K562 (cell line): ENCODE data around the gene CCNYL1. TPM values are rescaled to one million over a fixed set of nuclear protein-coding genes. Genes with fewer than 3 reads are reported as not detected.
"Not testable (repeated sequence)": the region's sequence is repeated elsewhere in the genome, so short reads cannot be mapped to it uniquely, and the experiment has no call there.

Experiments used
- ATAC-seq: fragments of 200-7000 bp; cut with Tn5 transposase; 3 replicates; pipeline ENCODE4 v1.9.1; 2020; ENCODE audit warnings: moderate library complexity
- BruUV-seq: library from RNA; stranded (reverse); fragments of 400-500 nt; replicated peaks from 2 replicates; lab custom pipeline; 2021; lab: Mats Ljungman, UMichigan
- CTCF ChIA-PET: fragments of 300-600 bp; formaldehyde crosslinking; extraction: SDS; loops from one replicate; lab custom pipeline; 2021; ENCODE audit warnings: low intra/inter-chr PET ratio; lab: Yijun Ruan, JAX
- POLR2A ChIA-PET: fragments of 300-600, 350-650 bp; sonication (Branson Sonifier 250); formaldehyde crosslinking; extraction: SDS; loops from one replicate; lab custom pipeline; 2021; ENCODE audit warnings: antibody characterized with exemption, inconsistent platforms; lab: Yijun Ruan, JAX
- DNase-seq, 4 experiments: peaks; one replicate each; pipeline versions ENCODE4 v3.0.0 to v3.0.0-alpha.2; 2011 to 2018; ENCODE audit warnings: low spot score in 3 of 4, mixed read lengths in 3 of 4; ENCODE audit errors: extremely low read depth in 1 of 4
- FAIRE-seq: peaks from 2 replicates; lab custom pipeline; 2011; peaks lifted over from hg19 to GRCh38; lab: Jason Lieb, UNC
- H2AFZ ChIP-seq: 2 replicates; pipeline ENCODE4 v1.6.0; 2011; ENCODE audit warnings: low read depth, low read length, control low read depth, inconsistent platforms
- H3K27ac ChIP-seq: fragments of 200-600 bp; 3 replicates; pipeline ENCODE4 v1.8.0; 2011; ENCODE audit warnings: low read depth, mild to moderate bottlenecking, control low read depth, inconsistent platforms, low read length, moderate library complexity, mixed read lengths; ENCODE audit errors: extremely low read depth
- H3K27me3 ChIP-seq, 2 experiments: fragments of 300-600 bp in 1 of 2; 2 replicates in 1 of 2; 3 replicates in 1 of 2; pipeline versions ENCODE4 v1.6.0 to v1.8.0; 2011; ENCODE audit warnings: inconsistent platforms in 2 of 2, low read length in 2 of 2, mild to moderate bottlenecking in 1 of 2, mixed read lengths in 1 of 2, moderate library complexity in 1 of 2; ENCODE audit not compliant: control insufficient read depth in 2 of 2, insufficient read depth in 2 of 2
- H3K36me3 ChIP-seq: fragments of 300-600 bp; 3 replicates; pipeline ENCODE4 v1.8.0; 2011; ENCODE audit warnings: mild to moderate bottlenecking, low read length, inconsistent platforms; ENCODE audit not compliant: control insufficient read depth, insufficient read depth
- H3K4me1 ChIP-seq, 2 experiments: fragments of 200-600 bp in 1 of 2; replicated peaks in 1 of 2; 2 replicates in 1 of 2; 3 replicates in 1 of 2; pipeline versions ENCODE4 v1.5.1 to v1.8.0; 2011; ENCODE audit warnings: inconsistent platforms in 2 of 2, low read length in 2 of 2, mild to moderate bottlenecking in 1 of 2, mixed read lengths in 1 of 2, moderate library complexity in 1 of 2; ENCODE audit not compliant: control insufficient read depth in 2 of 2, insufficient read depth in 2 of 2
- H3K4me2 ChIP-seq: 2 replicates; pipeline ENCODE4 v1.6.1; 2011; ENCODE audit warnings: low read length, control low read depth, inconsistent platforms, mixed read lengths; ENCODE audit not compliant: insufficient read depth
- H3K4me3 ChIP-seq: fragments of 200-600 bp; sonication (generic), shearing (Covaris generic); 2 replicates; pipeline ENCODE4 v1.5.1; 2016; ENCODE audit warnings: control low read depth, inconsistent platforms
- H3K79me2 ChIP-seq: fragments of 200-600 bp; 3 replicates; pipeline ENCODE4 v1.8.0; 2011; ENCODE audit warnings: low read length, inconsistent platforms; ENCODE audit not compliant: control insufficient read depth, insufficient read depth
- H3K9ac ChIP-seq, 2 experiments: 2 replicates each; pipeline versions ENCODE4 v1.6.0 to v1.6.1; 2011; ENCODE audit warnings: low read depth in 2 of 2, low read length in 2 of 2, control low read depth in 1 of 2, inconsistent platforms in 1 of 2, mild to moderate bottlenecking in 1 of 2, mixed read lengths in 1 of 2; ENCODE audit not compliant: insufficient read depth in 1 of 2
- H3K9me1 ChIP-seq: one replicate; pipeline ENCODE4 v1.6.0; 2011; ENCODE audit warnings: inconsistent platforms, mild to moderate bottlenecking, low read length, moderate library complexity; ENCODE audit not compliant: control insufficient read depth, insufficient read depth
- H3K9me3 ChIP-seq: replicated peaks from 2 replicates; pipeline ENCODE4 v1.5.1; 2011; ENCODE audit warnings: low read depth, low read length, inconsistent platforms; ENCODE audit not compliant: control insufficient read depth, insufficient read depth
- H4K20me1 ChIP-seq: replicated peaks from 2 replicates; pipeline ENCODE4 v1.6.1; 2011; ENCODE audit warnings: low read length, inconsistent platforms, mixed read lengths; ENCODE audit not compliant: control insufficient read depth, insufficient read depth
- ESRRA ChIP-seq: fragments of 450-650 bp; IDR thresholded peaks from 2 replicates; pipeline ENCODE4 v1.6.1; 2014; ENCODE audit warnings: low read depth, mild to moderate bottlenecking, moderate library complexity, borderline replicate concordance
- HMG20A ChIP-seq: fragments of 450-650 bp; formaldehyde crosslinking; conservative IDR thresholded peaks from 2 replicates; pipeline ENCODE4 v1.4.0; 2020; ENCODE audit warnings: mild to moderate bottlenecking, mixed read lengths
- HOXB6 ChIP-seq: fragments of 250-450 bp; sonication (Bioruptor Pico); IDR thresholded peaks from 2 replicates; pipeline ENCODE4 v1.5.1; 2022; ENCODE audit warnings: mild to moderate bottlenecking, borderline replicate concordance
- IRF2 ChIP-seq: sonication (generic); formaldehyde crosslinking; IDR thresholded peaks from 2 replicates; pipeline ENCODE4 v1.8.1; 2022; ENCODE audit warnings: mild to moderate bottlenecking, missing genetic modification reagents
- JUN ChIP-seq, 2 experiments: sonication (generic) in 1 of 2; formaldehyde crosslinking in 1 of 2; IDR thresholded peaks; 2 replicates each; pipeline versions ENCODE4 v1.6.1 to v1.8.0; 2012 to 2022; ENCODE audit warnings: borderline replicate concordance in 2 of 2, mild to moderate bottlenecking in 2 of 2, improper control_type of control experiment in 1 of 2, low read depth in 1 of 2, low read length in 1 of 2, missing genetic modification reagents in 1 of 2
- MYBL2 ChIP-seq, 2 experiments: fragments of 450-650 bp in 1 of 2; sonication (generic) in 1 of 2; formaldehyde crosslinking in 1 of 2; IDR thresholded peaks; 2 replicates each; pipeline versions ENCODE4 v1.6.1 to v1.8.1; 2017 to 2022; ENCODE audit warnings: borderline replicate concordance in 1 of 2, inconsistent platforms in 1 of 2, low read depth in 1 of 2, mild to moderate bottlenecking in 1 of 2, missing genetic modification reagents in 1 of 2, moderate library complexity in 1 of 2
- SETDB1 ChIP-seq: IDR thresholded peaks from one replicate; pipeline ENCODE4 v1.6.1; 2012; ENCODE audit warnings: low read length, control low read depth, inconsistent platforms
- WGBS: fragments of 100-300 bp; shearing (Covaris generic); methylation state at CpG from one replicate; pipeline ENCODE4 v1.1.6; 2016; ENCODE audit warnings: low coverage, mixed read lengths; ENCODE audit not compliant: insufficient coverage; ENCODE audit errors: missing lambda C conversion rate; 5-methylcytosine and 5-hydroxymethylcytosine counted together
- in situ Hi-C: fragments of 300-500 bp; cut with MboI; formaldehyde crosslinking; loops from 4 replicates; pipeline ENCODE4 v1.15.0; 2018; ENCODE audit warnings: inconsistent platforms, mixed read lengths
- intact Hi-C: fragments of 100-400 bp; cut with micrococcal nuclease; formaldehyde crosslinking; loops from 2 replicates; pipeline ENCODE4 v1.14.2; 2022
- polyA plus RNA-seq, 8 experiments: library from polyadenylated mRNA; depleted of rRNA in 4 of 8; stranded (reverse) in 5 of 8; unstranded in 3 of 8; fragments of >200 nt; fragmentation: Nextera tagmentation in 2 of 8; fragmentation: Illumina TruSeq in 1 of 8; extraction: Ambion mirVana in 2 of 8; extraction: Trizol in 1 of 8; gene quantifications; 2 replicates each; pipeline versions ENCODE4 v1.2.1 to v1.2.3, GENCODE V29; 2011 to 2014; ENCODE audit warnings: inconsistent platforms in 1 of 8, missing spikeins in 1 of 8
- total RNA-seq, 7 experiments: library from RNA; depleted of rRNA in 6 of 7; stranded (reverse); fragments of >200 nt in 6 of 7; fragmentation: Illumina TruSeq in 2 of 7; extraction: Trizol in 2 of 7; gene quantifications; 2 replicates each; pipeline versions ENCODE4 v1.2.1 to v1.2.3, GENCODE V29; 2011 to 2021; ENCODE audit warnings: low replicate concordance in 1 of 7

CCNYL1 gene
- total and polyA plus RNA-seq, 9 of the 15 experiments (the other 6 are each of a cell fraction or from before 2014, with no cell fraction given), result 1.9 to 7.5 (median 4.7) TPM

DNA sequence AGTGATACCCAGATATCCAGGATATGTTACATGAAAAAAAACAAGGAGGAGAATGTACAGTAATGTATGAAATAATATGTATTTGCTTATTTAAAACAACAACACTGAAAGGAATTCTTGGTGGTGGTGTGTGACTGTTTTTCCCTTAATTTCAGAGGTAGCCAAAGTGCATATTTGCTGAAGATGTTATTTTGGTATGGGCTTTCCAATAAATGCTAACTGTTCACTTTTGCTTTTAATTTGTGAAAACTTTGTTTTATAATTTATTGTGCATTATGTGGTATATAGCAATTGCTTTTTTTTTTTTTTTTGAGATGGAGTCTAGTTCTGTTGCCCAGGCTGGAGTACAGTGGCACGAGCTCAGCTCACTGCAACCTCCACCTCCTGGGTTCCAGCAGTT lies 7.6 kb downstream of the CCNYL1 start:
- intact Hi-C loops, result no loop called here
- no peak overlapping the region for H3K9ac ChIP-seq
- no peaks in the 10 kb centered on the region for H4K20me1 ChIP-seq
- no peak overlapping the region for H3K27ac ChIP-seq
- no TSS peak for BruUV-seq
- ATAC-seq (no peak), DNase-seq (no peak), FAIRE-seq (no peak)
- no peaks in the 10 kb centered on the region for H3K9me1 ChIP-seq
- in situ Hi-C loops, result no loop called here
- no peak overlapping the region for H2AFZ ChIP-seq
- POLR2A ChIA-PET, result interaction anchor here (0.6 to 1.1 kb wide), 2 partner anchors 93 to 167 kb away, joined by 4 to 5 read pairs; no protein-coding TSS in a partner anchor
- H3K4me1 ChIP-seq, result no peaks in the 10 kb centered on the region
- H3K27me3 ChIP-seq, result no peaks in the 10 kb centered on the region
- H3K36me3 ChIP-seq, result no peaks in the 10 kb centered on the region
- no CpG with 5 or more reads among the region's 1 CpG for WGBS
- no peak overlapping the region for H3K4me2 ChIP-seq
- H3K9me3 ChIP-seq, result no peaks in the 10 kb centered on the region
- CTCF ChIA-PET, result interaction anchor here (0.7 kb wide), 1 partner anchor 26 kb away, joined by 3 read pairs; no protein-coding TSS in a partner anchor
- TF ChIP-seq HOXB6 (CRISPR knock-in tag) (no peak), IRF2 (no peak), SETDB1 (no peak), HMG20A (no peak), MYBL2 (IDR thresholded peaks at IDR 0.05; ENCODE audit: low read depth) (no peak), MYBL2 (CRISPR knock-in tag; IDR thresholded peaks at IDR 0.05; ENCODE audit: borderline replicate concordance) (no peak), JUN (IDR thresholded peaks at IDR 0.05; ENCODE audit: borderline replicate concordance, low read depth, low read length) (no peak), JUN (CRISPR knock-in tag; IDR thresholded peaks at IDR 0.05; ENCODE audit: borderline replicate concordance) (no peak), ESRRA (no peak)
- no peak overlapping the region for H3K4me3 ChIP-seq
- H3K79me2 ChIP-seq, result no peaks in the 10 kb centered on the region

GRCh38 chr2:207719655-207720054 lies 8.2 kb downstream of the CCNYL1 start:
- in situ Hi-C loops, intact Hi-C loops, H3K79me2 ChIP-seq, BruUV-seq, CTCF ChIA-PET, H3K9me1 ChIP-seq, H3K4me2 ChIP-seq, H3K4me1 ChIP-seq, H4K20me1 ChIP-seq, H3K27me3 ChIP-seq, FAIRE-seq, H2AFZ ChIP-seq, ATAC-seq, DNase-seq, H3K9ac ChIP-seq, H3K9me3 ChIP-seq, H3K27ac ChIP-seq, H3K4me3 ChIP-seq, H3K36me3 ChIP-seq: not testable (repeated sequence)
- POLR2A ChIA-PET, result interaction anchor here (0.6 to 0.7 kb wide), 3 partner anchors 102 to 183 kb away, joined by 3 to 5 read pairs (median 4); no protein-coding TSS in a partner anchor
- 58% methylated on average over 2 of the region's 2 CpGs for WGBS
